CD14-positive monocyte (primary cell): Measurements from ENCODE around the gene TENT4A. TPM values are rescaled to one million over a fixed set of nuclear protein-coding genes. Genes with fewer than 3 reads are reported as not detected.
A peak's percentile ranks its signal among the peaks of the same experiment; 100 is the strongest.
"Not testable (repeated sequence)": the region's sequence is repeated elsewhere in the genome, so short reads cannot be mapped to it uniquely, and the experiment has no call there.

Experiments
- DNase-seq, 3 donors: peaks; one replicate each; pipeline ENCODE4 v3.0.0-alpha.2; 2011 to 2022
- H2AFZ ChIP-seq: 2 replicates; pipeline ENCODE4 v1.6.0; 2012; ENCODE audit warnings: mild to moderate bottlenecking, low read depth, low read length, inconsistent platforms; ENCODE audit not compliant: insufficient read depth, poor library complexity, severe bottlenecking
- H3K27ac ChIP-seq, 2 donors: 1 replicate in 1 of 2; 2 replicates in 1 of 2; pipeline ENCODE4 v1.5.1; 2012 to 2013; ENCODE audit warnings: low read length in 2 of 2, control low read depth in 1 of 2, inconsistent platforms in 1 of 2, low read depth in 1 of 2, mild to moderate bottlenecking in 1 of 2
- H3K27me3 ChIP-seq, 2 donors: one replicate each; pipeline versions ENCODE4 v1.6.0 to v1.6.1; 2011 to 2013; ENCODE audit warnings: low read length in 2 of 2; ENCODE audit not compliant: control insufficient read depth in 2 of 2, insufficient read depth in 2 of 2
- H3K36me3 ChIP-seq, 2 donors: replicated peaks in 1 of 2; 1 replicate in 1 of 2; 2 replicates in 1 of 2; pipeline versions ENCODE4 v1.5.1 to v1.6.1; 2012 to 2013; ENCODE audit warnings: low read length in 2 of 2, control low read depth in 1 of 2, inconsistent platforms in 1 of 2, mild to moderate bottlenecking in 1 of 2; ENCODE audit not compliant: insufficient read depth in 2 of 2, control insufficient read depth in 1 of 2
- H3K4me1 ChIP-seq, 2 donors: 1 replicate in 1 of 2; 2 replicates in 1 of 2; pipeline versions ENCODE4 v1.5.1 to v1.6.1; 2012 to 2013; ENCODE audit warnings: low read length in 2 of 2, control low read depth in 1 of 2, inconsistent platforms in 1 of 2, mild to moderate bottlenecking in 1 of 2, moderate library complexity in 1 of 2; ENCODE audit not compliant: insufficient read depth in 2 of 2, control insufficient read depth in 1 of 2
- H3K4me2 ChIP-seq: replicated peaks from 2 replicates; pipeline ENCODE3; 2012; ENCODE audit warnings: low read length, moderate library complexity, mild to moderate bottlenecking; ENCODE audit not compliant: poor library complexity, severe bottlenecking; ENCODE audit errors: extremely low read depth
- H3K4me3 ChIP-seq, 3 experiments: fragments of 200-600 bp in 1 of 3; sonication (generic) in 1 of 3; replicated peaks in 1 of 3; 1 replicate in 2 of 3; 2 replicates in 1 of 3; pipeline ENCODE4 v1.5.1; 2011 to 2013; ENCODE audit warnings: low read length in 3 of 3, mild to moderate bottlenecking in 3 of 3, control low read depth in 2 of 3, low read depth in 2 of 3, inconsistent platforms in 1 of 3, moderate library complexity in 1 of 3
- H3K79me2 ChIP-seq: 2 replicates; pipeline ENCODE4 v1.6.0; 2012; ENCODE audit warnings: mild to moderate bottlenecking, control low read depth, inconsistent platforms, low read length, moderate library complexity; ENCODE audit not compliant: insufficient read depth
- H3K9ac ChIP-seq: 2 replicates; pipeline ENCODE4 v1.6.0; 2017; ENCODE audit warnings: low read length, mild to moderate bottlenecking; ENCODE audit not compliant: insufficient read depth, poor library complexity, severe bottlenecking
- H3K9me3 ChIP-seq, 2 donors: replicated peaks in 1 of 2; 1 replicate in 1 of 2; 2 replicates in 1 of 2; pipeline versions ENCODE4 v1.5.1 to v1.6.1; 2012 to 2013; ENCODE audit warnings: low read length in 2 of 2, control low read depth in 1 of 2; ENCODE audit not compliant: control insufficient read depth in 1 of 2, insufficient read depth in 1 of 2
- H4K20me1 ChIP-seq: 2 replicates; pipeline ENCODE4 v1.6.0; 2012; ENCODE audit warnings: mild to moderate bottlenecking, low read length, control low read depth, moderate library complexity; ENCODE audit not compliant: insufficient read depth
- H3K27ac Mint-ChIP-seq, 7 donors: one replicate each; pipeline ENCODE4 v1.8.0; 2020; ENCODE audit warnings: mild to moderate bottlenecking in 7 of 7, mixed read lengths in 7 of 7, moderate library complexity in 6 of 7, inconsistent platforms in 2 of 7
- H3K27me3 Mint-ChIP-seq, 3 donors: one replicate each; pipeline ENCODE4 v1.8.0; 2021 to 2022; ENCODE audit warnings: low read depth in 3 of 3, mild to moderate bottlenecking in 3 of 3, mixed read lengths in 3 of 3, moderate library complexity in 3 of 3, inconsistent platforms in 1 of 3
- H3K36me3 Mint-ChIP-seq, 2 donors: one replicate each; pipeline ENCODE4 v1.8.0; 2020; ENCODE audit warnings: mixed read lengths in 2 of 2, inconsistent platforms in 1 of 2, mild to moderate bottlenecking in 1 of 2
- H3K4me1 Mint-ChIP-seq: one replicate; pipeline ENCODE4 v1.8.0; 2020; ENCODE audit warnings: mild to moderate bottlenecking, mixed read lengths
- H3K4me3 Mint-ChIP-seq, 2 donors: one replicate each; pipeline ENCODE4 v1.8.0; 2020; ENCODE audit warnings: mild to moderate bottlenecking in 2 of 2, mixed read lengths in 2 of 2, moderate library complexity in 1 of 2
- H3K9me3 Mint-ChIP-seq, 7 donors: one replicate each; pipeline ENCODE4 v1.8.0; 2020 to 2022; ENCODE audit warnings: mixed read lengths in 7 of 7, mild to moderate bottlenecking in 6 of 7, moderate library complexity in 6 of 7, inconsistent platforms in 2 of 7
- WGBS: methylation state at CpG from one replicate; pipeline ENCODE4 v1.1.5; 2013; ENCODE audit warnings: missing lambda C conversion rate; ENCODE audit not compliant: insufficient coverage; 5-methylcytosine and 5-hydroxymethylcytosine counted together
- intact Hi-C, 2 donors: fragments of 100-400 bp; cut with micrococcal nuclease; formaldehyde crosslinking; loops; one replicate each; pipeline versions ENCODE4 v1.15.0 to v1.15.1; 2023
- polyA plus RNA-seq, 3 donors: library from polyadenylated mRNA; depleted of rRNA in 1 of 3; unstranded in 2 of 3; stranded (reverse) in 1 of 3; fragments of 300-500 nt in 2 of 3; fragments of >200 nt in 1 of 3; fragmentation: Illumina TruSeq in 2 of 3; gene quantifications; 1 replicate in 2 of 3; 2 replicates in 1 of 3; pipeline ENCODE4 v1.2.3, GENCODE V29; 2012 to 2021
- TF ChIP-seq, protein P1 (sequence below): fragments of 200-600 bp; IDR thresholded peaks from one replicate; pipeline ENCODE4 v1.8.0; 2022; ENCODE audit warnings: antibody characterized with exemption, mild to moderate bottlenecking

Gene TENT4A
- polyA plus RNA-seq, 3 donors: 0.17 to 15.6 (median 0.44) TPM

DNA sequence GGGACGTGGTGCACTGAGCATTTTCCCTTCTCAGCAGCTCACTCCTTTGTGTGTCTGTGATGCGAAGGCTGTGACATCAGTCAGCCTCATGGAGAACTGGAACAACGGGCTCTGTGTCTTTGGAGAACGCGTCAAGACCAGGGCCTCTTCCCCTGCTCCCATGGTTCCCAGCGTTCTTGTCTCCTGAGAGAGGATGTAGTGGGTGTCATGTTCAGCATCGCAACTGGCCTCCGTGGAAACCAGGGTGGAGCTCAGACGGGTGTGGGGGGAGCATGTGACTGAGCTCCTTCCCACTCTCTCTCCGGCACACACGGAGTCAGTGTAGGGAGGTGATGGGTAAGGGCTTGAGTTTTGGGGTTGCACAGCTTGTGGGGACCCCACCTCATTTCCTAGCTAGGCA lies 59.7 kb downstream of the TENT4A start:
- H2AFZ ChIP-seq: no peak overlapping the region
- Mint-ChIP-seq H3K27me3 (peaks cover 3 to 26% (median 8%) of the 10 kb centered on the region in 3 donors), H3K9me3 (peaks cover 0 to 5% (median 0%) of the 10 kb centered on the region in 7 donors), H3K36me3 (no peaks in the 10 kb centered on the region), H3K4me1 (peaks cover 20% of the 10 kb centered on the region), H3K27ac (no peak overlapping the region), H3K4me3 (peak overlapping the region in 1 of 2 donors; percentile 79)
- TF ChIP-seq, protein P1, sequence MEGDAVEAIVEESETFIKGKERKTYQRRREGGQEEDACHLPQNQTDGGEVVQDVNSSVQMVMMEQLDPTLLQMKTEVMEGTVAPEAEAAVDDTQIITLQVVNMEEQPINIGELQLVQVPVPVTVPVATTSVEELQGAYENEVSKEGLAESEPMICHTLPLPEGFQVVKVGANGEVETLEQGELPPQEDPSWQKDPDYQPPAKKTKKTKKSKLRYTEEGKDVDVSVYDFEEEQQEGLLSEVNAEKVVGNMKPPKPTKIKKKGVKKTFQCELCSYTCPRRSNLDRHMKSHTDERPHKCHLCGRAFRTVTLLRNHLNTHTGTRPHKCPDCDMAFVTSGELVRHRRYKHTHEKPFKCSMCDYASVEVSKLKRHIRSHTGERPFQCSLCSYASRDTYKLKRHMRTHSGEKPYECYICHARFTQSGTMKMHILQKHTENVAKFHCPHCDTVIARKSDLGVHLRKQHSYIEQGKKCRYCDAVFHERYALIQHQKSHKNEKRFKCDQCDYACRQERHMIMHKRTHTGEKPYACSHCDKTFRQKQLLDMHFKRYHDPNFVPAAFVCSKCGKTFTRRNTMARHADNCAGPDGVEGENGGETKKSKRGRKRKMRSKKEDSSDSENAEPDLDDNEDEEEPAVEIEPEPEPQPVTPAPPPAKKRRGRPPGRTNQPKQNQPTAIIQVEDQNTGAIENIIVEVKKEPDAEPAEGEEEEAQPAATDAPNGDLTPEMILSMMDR: no peak
- intact Hi-C loops: no loop called here
- H3K27me3 ChIP-seq: no peaks in the 10 kb centered on the region
- no peaks in the 10 kb centered on the region for H4K20me1 ChIP-seq
- H3K9me3 ChIP-seq: no peaks in the 10 kb centered on the region
- no peaks in the 10 kb centered on the region for H3K79me2 ChIP-seq
- H3K9ac ChIP-seq: no peak overlapping the region
- no peaks in the 10 kb centered on the region for H3K36me3 ChIP-seq
- no peak overlapping the region for H3K4me3 ChIP-seq
- WGBS: 96% methylated on average over 5 of the region's 11 CpGs
- no peak overlapping the region for H3K27ac ChIP-seq
- H3K4me2 ChIP-seq: no peak overlapping the region
- peaks cover 14 to 16% of the 10 kb centered on the region in 2 donors for H3K4me1 ChIP-seq
- DNase-seq: no peak

DNA sequence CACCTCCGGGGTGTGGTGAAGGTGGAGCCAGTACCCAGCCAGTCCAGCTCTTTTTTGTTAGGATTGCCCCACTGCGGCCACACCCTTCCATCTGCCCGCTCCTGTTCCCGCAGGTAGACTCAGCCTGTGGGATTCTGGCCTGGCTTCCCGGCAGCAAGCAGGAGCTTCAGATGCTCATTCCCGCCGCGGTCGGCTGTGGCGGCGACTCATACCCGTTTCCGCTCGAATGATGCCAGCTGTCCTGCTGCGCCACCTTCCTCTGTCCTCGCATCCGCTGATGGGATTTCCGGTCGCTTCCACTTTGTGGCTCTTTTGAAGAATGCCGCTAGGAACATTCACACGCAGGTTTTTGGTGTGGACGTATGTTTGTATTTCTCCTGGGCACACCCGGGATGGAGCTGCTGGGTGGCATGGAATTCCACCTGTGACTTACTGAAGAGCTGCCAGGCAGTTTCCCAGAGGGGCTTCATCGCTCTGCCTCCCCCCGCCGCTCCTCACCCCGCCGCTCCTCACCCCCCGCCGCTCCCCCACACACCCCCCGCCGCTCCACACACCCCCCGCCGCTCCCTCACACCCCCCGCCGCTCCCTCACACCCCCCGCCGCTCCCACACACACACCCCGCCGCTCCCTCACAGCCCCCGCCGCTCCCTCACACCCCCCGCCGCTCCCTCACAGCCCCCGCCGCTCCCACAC lies 60.3 kb downstream of the TENT4A start:
- Histone ChIP-seq H3K4me2 (no peak overlapping the region), H2AFZ (no peak overlapping the region), H3K36me3 (no peaks in the 10 kb centered on the region), H3K27me3 (no peaks in the 10 kb centered on the region), H3K27ac (no peak overlapping the region), H3K9ac (no peak overlapping the region), H4K20me1 (no peaks in the 10 kb centered on the region), H3K79me2 (no peaks in the 10 kb centered on the region), H3K9me3 (no peaks in the 10 kb centered on the region), H3K4me3 (no peak overlapping the region), H3K4me1 (peaks cover 14 to 16% of the 10 kb centered on the region in 2 donors)
- Mint-ChIP-seq H3K4me3 (peak overlapping the region in 1 of 2 donors; percentile 79), H3K36me3 (no peaks in the 10 kb centered on the region), H3K9me3 (peaks cover 0 to 5% (median 0%) of the 10 kb centered on the region in 7 donors), H3K4me1 (peaks cover 19% of the 10 kb centered on the region), H3K27me3 (peaks cover 3 to 28% (median 8%) of the 10 kb centered on the region in 3 donors), H3K27ac (peak overlapping the region in 1 of 7 donors; percentile 32)
- TF ChIP-seq, protein P1: no peak
- WGBS: 97% methylated on average over 23 of the region's 46 CpGs
- no peak for DNase-seq
- intact Hi-C loops: no loop called here

DNA sequence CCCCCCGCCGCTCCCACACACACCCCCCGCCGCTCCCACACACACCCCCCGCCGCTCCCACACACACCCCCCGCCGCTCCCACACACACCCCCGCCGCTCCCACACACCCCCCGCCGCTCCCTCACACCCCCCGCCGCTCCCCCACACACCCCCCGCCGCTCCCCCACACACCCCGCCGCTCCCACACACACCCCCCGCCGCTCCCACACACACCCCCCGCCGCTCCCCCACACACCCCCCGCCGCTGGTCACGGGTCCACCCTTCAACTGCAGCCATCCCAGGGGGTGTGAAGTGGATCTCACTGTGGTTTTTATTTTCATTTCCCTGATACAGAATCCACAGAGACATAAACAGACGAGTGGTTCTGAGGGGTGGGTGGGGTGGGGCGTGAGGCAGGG lies 61.0 kb downstream of the TENT4A start:
- H3K4me2 ChIP-seq, H4K20me1 ChIP-seq, H3K27me3 ChIP-seq, H3K36me3 Mint-ChIP-seq, H3K36me3 ChIP-seq, H2AFZ ChIP-seq, H3K79me2 ChIP-seq, H3K4me3 ChIP-seq, intact Hi-C loops, H3K9me3 ChIP-seq, H3K27ac ChIP-seq, H3K9me3 Mint-ChIP-seq, H3K9ac ChIP-seq, DNase-seq: not testable (repeated sequence)
- Mint-ChIP-seq H3K4me3 (peak overlapping the region in 1 of 2 donors; percentile 76), H3K4me1 (peaks cover 19% of the 10 kb centered on the region), H3K27ac (peak overlapping the region in 6 of 7 donors; percentile 36 to 89 (median 80)), H3K27me3 (peaks cover 3 to 29% (median 8%) of the 10 kb centered on the region in 3 donors)
- peaks cover 14 to 16% of the 10 kb centered on the region in 2 donors for H3K4me1 ChIP-seq
- no CpG with 5 or more reads among the region's 27 CpGs for WGBS
